ENCODE measurements around the gene OGA.

Gene OGA

GRCh38 chr10:101840741-101841453, 22.7 kb upstream of the OGA start:
- Histone ChIP-seq H3K36me3 (ENCODE audit: insufficient read depth, low read length) (no peaks in the 10 kb centered on the region), H3K4me1 (ENCODE audit: insufficient read depth, low read length) (peaks cover 9% of the 10 kb centered on the region; the same call in 1 of the 2 replicates), H3K9me3 (ENCODE audit: control insufficient read depth, insufficient read depth, low read length) (no peaks in the 10 kb centered on the region), H3K9ac (ENCODE audit: low read depth, low read length) (peak overlapping the region; percentile 51; the same call in 1 of the 2 replicates)

GRCh38 chr10:101840102-101840684, 21.9 kb upstream of the OGA start:
- peak overlapping the region; percentile 51; the same call in 1 of the 2 replicates for H3K9ac ChIP-seq (ENCODE audit: low read depth, low read length)
- peaks cover 15% of the 10 kb centered on the region; the same call in 1 of the 2 replicates for H3K4me1 ChIP-seq (ENCODE audit: insufficient read depth, low read length)
- no peaks in the 10 kb centered on the region for H3K36me3 ChIP-seq (ENCODE audit: insufficient read depth, low read length)
- H3K9me3 ChIP-seq (ENCODE audit: control insufficient read depth, insufficient read depth, low read length), result no peaks in the 10 kb centered on the region

- H3K9ac ChIP-seq (ENCODE audit: low read depth, low read length), result peak overlapping the region; percentile 51; the same call in 1 of the 2 replicates
- peaks cover 14% of the 10 kb centered on the region; the same call in 1 of the 2 replicates for H3K4me1 ChIP-seq (ENCODE audit: insufficient read depth, low read length)
- H3K9me3 ChIP-seq (ENCODE audit: control insufficient read depth, insufficient read depth, low read length), result no peaks in the 10 kb centered on the region
Observed at GRCh38 chr10:101839416-101840063, 21.3 kb upstream of the OGA start.

GRCh38 chr10:101839002-101839401, 20.8 kb upstream of the OGA start:
- Histone ChIP-seq H3K9me3 (ENCODE audit: control insufficient read depth, insufficient read depth, low read length) (no peaks in the 10 kb centered on the region), H3K36me3 (ENCODE audit: insufficient read depth, low read length) (no peaks in the 10 kb centered on the region), H3K4me1 (ENCODE audit: insufficient read depth, low read length) (peaks cover 8% of the 10 kb centered on the region; the same call in 1 of the 2 replicates), H3K9ac (ENCODE audit: low read depth, low read length) (peak overlapping the region; percentile 51; the same call in 1 of the 2 replicates)

More at GRCh38 chr10:101839416-101840063, 21.3 kb upstream of the OGA start:
- no peaks in the 10 kb centered on the region for H3K36me3 ChIP-seq (ENCODE audit: insufficient read depth, low read length)

- H3K9me3 ChIP-seq (ENCODE audit: control insufficient read depth, insufficient read depth, low read length), result no peaks in the 10 kb centered on the region
- H3K36me3 ChIP-seq (ENCODE audit: insufficient read depth, low read length), result no peaks in the 10 kb centered on the region
- peaks cover 8% of the 10 kb centered on the region; the same call in 1 of the 2 replicates for H3K4me1 ChIP-seq (ENCODE audit: insufficient read depth, low read length)
- H3K9ac ChIP-seq (ENCODE audit: low read depth, low read length), result no peak overlapping the region
Observed at GRCh38 chr10:101838416-101838970, 20.2 kb upstream of the OGA start.

- H3K9me3 ChIP-seq (ENCODE audit: control insufficient read depth, insufficient read depth, low read length), result no peaks in the 10 kb centered on the region
- H3K9ac ChIP-seq (ENCODE audit: low read depth, low read length), result no peak overlapping the region
- H3K36me3 ChIP-seq (ENCODE audit: insufficient read depth, low read length), result no peaks in the 10 kb centered on the region
- H3K4me1 ChIP-seq (ENCODE audit: insufficient read depth, low read length), result peaks cover 8% of the 10 kb centered on the region; the same call in 1 of the 2 replicates
Observed at GRCh38 chr10:101837748-101838147, 19.5 kb upstream of the OGA start.

- Histone ChIP-seq H3K4me1 (ENCODE audit: insufficient read depth, low read length) (peaks cover 14% of the 10 kb centered on the region; the same call in 1 of the 2 replicates), H3K36me3 (ENCODE audit: insufficient read depth, low read length) (no peaks in the 10 kb centered on the region)
Observed at GRCh38 chr10:101835362-101835761, 17.1 kb upstream of the OGA start.

DNA sequence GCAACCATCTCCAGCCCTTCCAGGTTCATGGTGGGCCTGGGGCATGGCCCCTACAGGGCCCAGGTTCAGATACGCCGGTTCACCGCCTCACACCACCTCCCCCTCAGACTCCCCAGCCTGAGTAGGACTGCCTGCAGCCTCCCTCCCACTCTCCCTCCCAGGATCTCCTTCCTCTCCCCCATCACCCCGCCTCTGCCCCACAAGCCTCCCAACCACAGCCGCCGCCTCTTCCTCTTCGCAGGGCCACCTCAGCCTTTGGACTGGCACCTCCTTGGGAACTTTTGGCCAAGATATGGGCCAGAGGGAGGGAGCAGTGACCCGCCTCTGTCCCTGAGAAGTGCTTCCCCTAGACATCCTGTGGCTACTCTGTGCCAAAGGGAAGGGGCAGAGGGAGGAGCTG, 16.1 kb upstream of the OGA start:
- Histone ChIP-seq H3K9me3 (ENCODE audit: control insufficient read depth, insufficient read depth, low read length) (no peaks in the 10 kb centered on the region), H3K36me3 (ENCODE audit: insufficient read depth, low read length) (no peaks in the 10 kb centered on the region), H3K4me1 (ENCODE audit: insufficient read depth, low read length) (peaks cover 14% of the 10 kb centered on the region; the same call in 1 of the 2 replicates), H3K9ac (ENCODE audit: low read depth, low read length) (no peak overlapping the region)

More at GRCh38 chr10:101835362-101835761, 17.1 kb upstream of the OGA start:
- Histone ChIP-seq H3K9me3 (ENCODE audit: control insufficient read depth, insufficient read depth, low read length) (no peaks in the 10 kb centered on the region), H3K9ac (ENCODE audit: low read depth, low read length) (no peak overlapping the region)

DNA sequence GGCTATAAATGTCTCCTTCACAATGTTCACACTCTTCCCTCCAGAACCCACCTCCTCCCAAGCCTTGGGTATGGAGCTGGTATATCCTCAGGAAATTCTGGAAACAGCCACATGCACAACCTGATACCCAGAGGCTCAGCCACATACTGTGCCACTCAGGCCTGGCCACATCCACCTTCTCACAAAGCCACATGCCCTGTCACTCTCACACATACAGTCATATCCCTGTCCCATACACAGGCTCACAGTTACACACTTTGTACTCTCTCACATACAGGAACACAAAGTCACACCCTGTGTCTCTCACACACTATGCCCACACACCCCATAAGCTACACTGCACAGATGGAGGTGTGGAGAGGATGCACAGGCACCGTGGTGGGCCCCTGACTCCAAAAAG, 15.2 kb upstream of the OGA start:
- Histone ChIP-seq H3K9me3 (ENCODE audit: control insufficient read depth, insufficient read depth, low read length) (no peaks in the 10 kb centered on the region), H3K9ac (ENCODE audit: low read depth, low read length) (no peak overlapping the region), H3K36me3 (ENCODE audit: insufficient read depth, low read length) (no peaks in the 10 kb centered on the region), H3K4me1 (ENCODE audit: insufficient read depth, low read length) (peaks cover 11% of the 10 kb centered on the region; the same call in 1 of the 2 replicates)

DNA sequence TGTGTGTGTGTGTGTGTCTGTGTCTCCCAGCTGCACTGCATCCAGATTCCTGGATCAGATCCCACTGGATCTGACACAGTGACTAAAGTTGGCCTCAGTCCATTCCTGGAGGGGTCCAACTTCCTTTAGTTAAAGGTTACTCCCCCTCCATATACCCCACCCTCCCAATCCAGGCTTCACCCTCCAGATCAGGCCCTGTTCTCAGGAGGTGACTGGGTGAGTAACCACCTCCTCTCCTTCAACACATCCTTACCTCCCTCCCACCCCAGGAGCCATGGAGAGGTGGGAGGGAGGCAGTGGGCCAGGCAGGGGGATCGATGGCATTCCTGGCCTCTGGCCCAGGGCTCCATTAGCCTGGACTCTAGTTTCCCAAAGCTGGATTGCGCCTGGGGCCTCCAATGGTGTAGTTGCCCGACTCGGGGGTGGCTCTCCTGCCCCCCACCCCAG, 14.1 kb upstream of the OGA start:
- no peaks in the 10 kb centered on the region for H3K9me3 ChIP-seq (ENCODE audit: control insufficient read depth, insufficient read depth, low read length)
- no peaks in the 10 kb centered on the region for H3K36me3 ChIP-seq (ENCODE audit: insufficient read depth, low read length)
- no peak overlapping the region for H3K9ac ChIP-seq (ENCODE audit: low read depth, low read length)
- H3K4me1 ChIP-seq (ENCODE audit: insufficient read depth, low read length), result peaks cover 15% of the 10 kb centered on the region; the same call in 1 of the 2 replicates

- peak overlapping the region; percentile 62 for H3K9ac ChIP-seq (ENCODE audit: low read depth, low read length)
- H3K4me1 ChIP-seq (ENCODE audit: insufficient read depth, low read length), result peaks cover 15% of the 10 kb centered on the region; the same call in 1 of the 2 replicates
- no peaks in the 10 kb centered on the region for H3K9me3 ChIP-seq (ENCODE audit: control insufficient read depth, insufficient read depth, low read length)
- no peaks in the 10 kb centered on the region for H3K36me3 ChIP-seq (ENCODE audit: insufficient read depth, low read length)
Observed at GRCh38 chr10:101831169-101831811, 13.0 kb upstream of the OGA start.

GRCh38 chr10:101830322-101831168, 12.3 kb upstream of the OGA start:
- peak overlapping the region; percentile 62 for H3K9ac ChIP-seq (ENCODE audit: low read depth, low read length)
- H3K9me3 ChIP-seq (ENCODE audit: control insufficient read depth, insufficient read depth, low read length), result no peaks in the 10 kb centered on the region
- H3K36me3 ChIP-seq (ENCODE audit: insufficient read depth, low read length), result no peaks in the 10 kb centered on the region
- peaks cover 11% of the 10 kb centered on the region; the same call in 1 of the 2 replicates for H3K4me1 ChIP-seq (ENCODE audit: insufficient read depth, low read length)
